ENCODE results near the gene PADI6.

The PADI6 gene

GRCh38 chr1:17427696-17428660, 56.0 kb downstream of the PADI6 start:
- H3K4me1 ChIP-seq (ENCODE audit: control insufficient read depth, low read length) = peaks cover 8% of the 10 kb centered on the region
- no peak overlapping the region for H3K27ac ChIP-seq (ENCODE audit: low read depth, low read length)
- H3K4me2 ChIP-seq (ENCODE audit: low read length) = no peak overlapping the region
- no peaks in the 10 kb centered on the region for H3K27me3 ChIP-seq (ENCODE audit: control insufficient read depth, low read length)
- TF ChIP-seq CTCF (IDR thresholded peaks at IDR 0.05; ENCODE audit: low read depth, low read length, poor library complexity, severe bottlenecking) (no peak), EZH2phosphoT487 (IDR thresholded peaks at IDR 0.05; ENCODE audit: borderline replicate concordance, low read length) (no peak)
- no peak overlapping the region for H3K4me3 ChIP-seq (ENCODE audit: low read length)
- no peaks in the 10 kb centered on the region for H3K9me2 ChIP-seq (replicated peaks; ENCODE audit: control insufficient read depth, low read length)
- H3K79me2 ChIP-seq (ENCODE audit: control insufficient read depth, low read length) = peaks cover 93% of the 10 kb centered on the region
- H3K9me3 ChIP-seq (ENCODE audit: control insufficient read depth, insufficient read depth, low read length) = no peaks in the 10 kb centered on the region
- peaks cover 92% of the 10 kb centered on the region for H3K36me3 ChIP-seq (ENCODE audit: control insufficient read depth, low read length)
- H3F3A ChIP-seq (ENCODE audit: control insufficient read depth, insufficient read depth) = peaks cover 3% of the 10 kb centered on the region; the same call in 1 of the 2 replicates
- H4K20me1 ChIP-seq (ENCODE audit: control insufficient read depth, insufficient read depth, low read depth, low read length) = peaks cover 58% of the 10 kb centered on the region

- H3K4me2 ChIP-seq (ENCODE audit: low read length) = no peak overlapping the region
- H3K9me2 ChIP-seq (replicated peaks; ENCODE audit: control insufficient read depth, low read length) = no peaks in the 10 kb centered on the region
- peaks cover 94% of the 10 kb centered on the region for H3K79me2 ChIP-seq (ENCODE audit: control insufficient read depth, low read length)
- peaks cover 18% of the 10 kb centered on the region for H3K4me1 ChIP-seq (ENCODE audit: control insufficient read depth, low read length)
- no peaks in the 10 kb centered on the region for H3K27me3 ChIP-seq (ENCODE audit: control insufficient read depth, low read length)
- peaks cover 6% of the 10 kb centered on the region; the same call in 1 of the 2 replicates for H3F3A ChIP-seq (ENCODE audit: control insufficient read depth, insufficient read depth)
- TF ChIP-seq EZH2phosphoT487 (IDR thresholded peaks at IDR 0.05; ENCODE audit: borderline replicate concordance, low read length) (no peak), CTCF (IDR thresholded peaks at IDR 0.05; ENCODE audit: low read depth, low read length, poor library complexity, severe bottlenecking) (no peak)
- H3K27ac ChIP-seq (ENCODE audit: low read depth, low read length) = no peak overlapping the region
- H3K36me3 ChIP-seq (ENCODE audit: control insufficient read depth, low read length) = peaks cover 92% of the 10 kb centered on the region
- no peaks in the 10 kb centered on the region for H3K9me3 ChIP-seq (ENCODE audit: control insufficient read depth, insufficient read depth, low read length)
- H4K20me1 ChIP-seq (ENCODE audit: control insufficient read depth, insufficient read depth, low read depth, low read length) = peaks cover 60% of the 10 kb centered on the region
- no peak overlapping the region for H3K4me3 ChIP-seq (ENCODE audit: low read length)
Measured at GRCh38 chr1:17429183-17429582, 57.2 kb downstream of the PADI6 start.

DNA sequence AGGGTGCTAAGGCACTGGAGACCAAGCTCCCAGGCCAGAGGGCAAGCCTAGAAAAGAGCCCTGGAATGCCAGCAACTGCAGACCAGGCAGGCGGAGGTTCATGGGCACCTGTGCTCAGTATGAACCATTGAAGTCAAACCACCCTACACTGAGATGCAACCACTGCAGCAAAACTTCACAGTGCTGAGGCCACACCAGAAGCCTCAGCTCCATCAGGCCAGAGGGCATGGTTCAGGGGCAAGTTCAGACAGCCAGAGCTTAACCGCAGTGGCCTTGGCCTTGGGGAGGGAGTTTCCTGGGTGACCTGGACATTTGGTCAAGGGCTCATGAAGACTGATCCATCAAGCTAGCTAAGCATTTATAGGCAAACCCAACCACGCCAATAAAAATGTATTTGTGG, 60.4 kb downstream of the PADI6 start:
- H3F3A ChIP-seq (ENCODE audit: control insufficient read depth, insufficient read depth) = peaks cover 3% of the 10 kb centered on the region; the same call in 1 of the 2 replicates
- TF ChIP-seq CTCF (IDR thresholded peaks at IDR 0.05; ENCODE audit: low read depth, low read length, poor library complexity, severe bottlenecking) (no peak), EZH2phosphoT487 (IDR thresholded peaks at IDR 0.05; ENCODE audit: borderline replicate concordance, low read length) (no peak)
- no peaks in the 10 kb centered on the region for H3K9me3 ChIP-seq (ENCODE audit: control insufficient read depth, insufficient read depth, low read length)
- H4K20me1 ChIP-seq (ENCODE audit: control insufficient read depth, insufficient read depth, low read depth, low read length) = peaks cover 85% of the 10 kb centered on the region
- H3K4me1 ChIP-seq (ENCODE audit: control insufficient read depth, low read length) = peaks cover 49% of the 10 kb centered on the region
- peak overlapping the region; percentile 14 for H3K4me2 ChIP-seq (ENCODE audit: low read length)
- peaks cover 92% of the 10 kb centered on the region for H3K36me3 ChIP-seq (ENCODE audit: control insufficient read depth, low read length)
- no peak overlapping the region for H3K4me3 ChIP-seq (ENCODE audit: low read length)
- H3K79me2 ChIP-seq (ENCODE audit: control insufficient read depth, low read length) = peaks cover 98% of the 10 kb centered on the region
- H3K27me3 ChIP-seq (ENCODE audit: control insufficient read depth, low read length) = no peaks in the 10 kb centered on the region
- H3K27ac ChIP-seq (ENCODE audit: low read depth, low read length) = no peak overlapping the region
- no peaks in the 10 kb centered on the region for H3K9me2 ChIP-seq (replicated peaks; ENCODE audit: control insufficient read depth, low read length)
